GM12892 (cell line): ENCODE data around the gene FANCF.

ENCODE experiments used
- POLR2A ChIP-seq: IDR thresholded peaks from 2 replicates; pipeline ENCODE4 v1.6.1; 2011; ENCODE audit warnings: low read depth, low read length, control low read depth
- POLR2AphosphoS5 ChIP-seq: IDR thresholded peaks from 2 replicates; pipeline ENCODE4 v1.6.1; 2011; ENCODE audit warnings: low read depth, low read length, control low read depth
- TAF1 ChIP-seq: IDR thresholded peaks from 2 replicates; pipeline ENCODE4 v1.6.1; 2011; ENCODE audit warnings: low read depth, mild to moderate bottlenecking, control low read depth, low read length, borderline replicate concordance

GRCh38 chr11:22670830-22671229, 45.2 kb upstream of the FANCF start:
- no peak for TF ChIP-seq POLR2AphosphoS5
- no peak for TF ChIP-seq POLR2A
- TF ChIP-seq TAF1, result no peak
